Tibial nerve (tissue), 4 donors: ENCODE results near the gene HSH2D. TPM values are rescaled to one million over a fixed set of nuclear protein-coding genes. Genes with fewer than 3 reads are reported as not detected.

Experiments used
- DNase-seq, 2 donors: peaks; one replicate each; pipeline ENCODE4 v3.0.0-alpha.2; 2019; ENCODE audit warnings: low spot score in 2 of 2
- H3K27ac ChIP-seq, 4 donors: fragments of 200-600 bp; sonication (generic) in 3 of 4; one replicate each; pipeline ENCODE4 v1.5.1; 2017 to 2019; ENCODE audit warnings: mild to moderate bottlenecking in 1 of 4
- H3K27me3 ChIP-seq, 2 donors: fragments of 200-600 bp; sonication (generic) in 1 of 2; one replicate each; pipeline versions ENCODE4 v1.5.1 to v1.6.0; 2017 to 2019
- H3K36me3 ChIP-seq, 3 donors: fragments of 200-600 bp; sonication (generic); one replicate each; pipeline ENCODE4 v1.5.1; 2018 to 2019
- H3K4me1 ChIP-seq, 4 donors: fragments of 200-600 bp; sonication (generic) in 3 of 4; one replicate each; pipeline ENCODE4 v1.5.1; 2017 to 2019
- H3K4me3 ChIP-seq, 4 donors: fragments of 200-600 bp; sonication (generic) in 3 of 4; one replicate each; pipeline ENCODE4 v1.5.1; 2017 to 2019; ENCODE audit warnings: mild to moderate bottlenecking in 1 of 4, moderate library complexity in 1 of 4
- H3K9me3 ChIP-seq, 4 donors: fragments of 200-600 bp; sonication (generic) in 3 of 4; one replicate each; pipeline ENCODE4 v1.5.1; 2017 to 2019
- CTCF ChIP-seq, 5 experiments: fragments of 200-600 bp in 3 of 5; fragments of 450-650 bp in 2 of 5; sonication (generic) in 3 of 5; IDR thresholded peaks; one replicate each; pipeline ENCODE4 v1.5.1; 2016 to 2019; ENCODE audit warnings: antibody characterized with exemption in 5 of 5, mild to moderate bottlenecking in 3 of 5, moderate library complexity in 2 of 5
- EP300 ChIP-seq, 2 donors: sonication (generic); formaldehyde crosslinking; IDR thresholded peaks; one replicate each; pipeline ENCODE4 v1.6.1; 2017; ENCODE audit warnings: antibody characterized with exemption in 2 of 2, mild to moderate bottlenecking in 1 of 2
- POLR2A ChIP-seq, 2 donors: fragments of 450-650 bp; IDR thresholded peaks; one replicate each; pipeline ENCODE4 v1.6.1; 2017; ENCODE audit warnings: antibody characterized with exemption in 2 of 2, mild to moderate bottlenecking in 2 of 2, moderate library complexity in 2 of 2
- WGBS, 2 donors: methylation state at CpG; one replicate each; pipeline ENCODE4 v1.1.5; 2018; 5-methylcytosine and 5-hydroxymethylcytosine counted together
- total RNA-seq, 4 donors: library from RNA; depleted of rRNA; stranded (reverse); fragments of >200 nt; gene quantifications; one replicate each; pipeline ENCODE4 v1.1.0, GENCODE V29; 2016

HSH2D gene
- total RNA-seq, 4 donors from 2014 or later, result 0.22 TPM; not detected in 3

- Histone ChIP-seq H3K27me3 (no peaks in the 10 kb centered on the region), H3K4me1 (no peaks in the 10 kb centered on the region), H3K27ac (no peak overlapping the region), H3K36me3 (no peaks in the 10 kb centered on the region), H3K9me3 (no peaks in the 10 kb centered on the region), H3K4me3 (no peak overlapping the region)
- 71 to 83% methylated on average over 8 of the region's 8 CpGs for WGBS, 2 donors
- TF ChIP-seq EP300 (IDR thresholded peaks at IDR 0.05), result no peak
- no peak for TF ChIP-seq POLR2A (IDR thresholded peaks at IDR 0.05)
- TF ChIP-seq CTCF (IDR thresholded peaks at IDR 0.05), result no peak
- no peak for DNase-seq
These were observed 5.2 kb downstream of the HSH2D start for GRCh38 chr19:16148443-16149229.

GRCh38 chr19:16153582-16154336, 10.3 kb downstream of the HSH2D start:
- Histone ChIP-seq H3K36me3 (no peaks in the 10 kb centered on the region), H3K27me3 (no peaks in the 10 kb centered on the region), H3K4me3 (no peak overlapping the region), H3K9me3 (no peaks in the 10 kb centered on the region), H3K27ac (no peak overlapping the region), H3K4me1 (no peaks in the 10 kb centered on the region)
- WGBS, 2 donors, result 83 to 87% methylated on average over 11 of the region's 11 CpGs
- DNase-seq, result no peak
- TF ChIP-seq POLR2A (IDR thresholded peaks at IDR 0.05) (no peak), EP300 (IDR thresholded peaks at IDR 0.05) (no peak), CTCF (IDR thresholded peaks at IDR 0.05) (no peak)

- no peak overlapping the region for H3K4me3 ChIP-seq
- no peaks in the 10 kb centered on the region for H3K27me3 ChIP-seq
- H3K36me3 ChIP-seq, result no peaks in the 10 kb centered on the region
- H3K27ac ChIP-seq, result no peak overlapping the region
- no peaks in the 10 kb centered on the region for H3K4me1 ChIP-seq
- H3K9me3 ChIP-seq, result no peaks in the 10 kb centered on the region
- no peak for DNase-seq
- TF ChIP-seq CTCF (IDR thresholded peaks at IDR 0.05), result no peak
- no peak for TF ChIP-seq EP300 (IDR thresholded peaks at IDR 0.05)
- TF ChIP-seq POLR2A (IDR thresholded peaks at IDR 0.05), result no peak
- WGBS, 2 donors, result 90 to 92% methylated on average over 8 of the region's 8 CpGs
These were observed 11.1 kb downstream of the HSH2D start for GRCh38 chr19:16154557-16154956.

GRCh38 chr19:16155128-16155527, 11.6 kb downstream of the HSH2D start:
- Histone ChIP-seq H3K27me3 (no peaks in the 10 kb centered on the region), H3K4me3 (no peak overlapping the region), H3K27ac (no peak overlapping the region), H3K9me3 (no peaks in the 10 kb centered on the region), H3K36me3 (no peaks in the 10 kb centered on the region), H3K4me1 (no peaks in the 10 kb centered on the region)
- TF ChIP-seq CTCF (IDR thresholded peaks at IDR 0.05) (no peak), EP300 (IDR thresholded peaks at IDR 0.05) (no peak)
- WGBS, 2 donors, result 78 to 88% methylated on average over 1 of the region's 1 CpG
- DNase-seq, result no peak

- whole genome bisulfite sequencing, 2 donors, result 66 to 73% methylated on average over 6 of the region's 6 CpGs
- Histone ChIP-seq H3K4me3 (no peak overlapping the region), H3K9me3 (no peaks in the 10 kb centered on the region), H3K4me1 (no peaks in the 10 kb centered on the region), H3K36me3 (no peaks in the 10 kb centered on the region), H3K27ac (no peak overlapping the region), H3K27me3 (no peaks in the 10 kb centered on the region)
- DNase-seq, result no peak
- no peak for TF ChIP-seq EP300 (IDR thresholded peaks at IDR 0.05)
- no peak for TF ChIP-seq POLR2A (IDR thresholded peaks at IDR 0.05)
- TF ChIP-seq CTCF (IDR thresholded peaks at IDR 0.05), result no peak
These were observed 13.4 kb downstream of the HSH2D start for GRCh38 chr19:16156904-16157303.
